ENCODE results near the gene RETREG2. TPM values are rescaled to one million over a fixed set of nuclear protein-coding genes. Genes with fewer than 3 reads are reported as not detected.
A peak's percentile ranks its signal among the peaks of the same experiment; 100 is the strongest.

RETREG2 gene
- total RNA-seq, 2 donors from 2014 or later = 94.4 to 116 TPM

- no peak overlapping the region for H3K27ac ChIP-seq
- intact Hi-C loops (cut with DNase I) = no loop called here
These were observed 32.3 kb downstream of the RETREG2 start for GRCh38 chr2:219210196-219210885.

GRCh38 chr2:219210886-219211362, 32.8 kb downstream of the RETREG2 start:
- intact Hi-C loops (cut with DNase I) = no loop called here
- DNase-seq = no peak
- no peaks in the 10 kb centered on the region for H3K4me1 ChIP-seq
- no peak for TF ChIP-seq CTCF (IDR thresholded peaks at IDR 0.05)
- H3K9ac ChIP-seq (ENCODE audit: low read depth in 2 of 2, low read length in 2 of 2) = no peak overlapping the region
- H3K36me3 ChIP-seq = no peaks in the 10 kb centered on the region
- H3K9me3 ChIP-seq = no peaks in the 10 kb centered on the region
- no peaks in the 10 kb centered on the region for H3K27me3 ChIP-seq
- no peak overlapping the region for H3K4me3 ChIP-seq
- H3K27ac ChIP-seq = no peak overlapping the region

More at GRCh38 chr2:219210196-219210885, 32.3 kb downstream of the RETREG2 start:
- Histone ChIP-seq H3K9ac (ENCODE audit: low read depth in 2 of 2, low read length in 2 of 2) (no peak overlapping the region), H3K27me3 (no peaks in the 10 kb centered on the region), H3K4me3 (no peak overlapping the region), H3K4me1 (no peaks in the 10 kb centered on the region), H3K9me3 (no peaks in the 10 kb centered on the region), H3K36me3 (no peaks in the 10 kb centered on the region)
- DNase-seq = peak; percentile 16
- TF ChIP-seq CTCF (IDR thresholded peaks at IDR 0.05) = no peak

GRCh38 chr2:219213026-219213415, 34.9 kb downstream of the RETREG2 start:
- H3K4me3 ChIP-seq = no peak overlapping the region
- H3K36me3 ChIP-seq = no peaks in the 10 kb centered on the region

GRCh38 chr2:219213486-219214071, 35.5 kb downstream of the RETREG2 start:
- intact Hi-C loops (cut with DNase I) = no loop called here
- no peaks in the 10 kb centered on the region for H3K36me3 ChIP-seq
- no peaks in the 10 kb centered on the region for H3K27me3 ChIP-seq
- H3K27ac ChIP-seq = no peak overlapping the region
- no peaks in the 10 kb centered on the region for H3K4me1 ChIP-seq
- no peak overlapping the region for H3K4me3 ChIP-seq
- no peak for DNase-seq
- no peaks in the 10 kb centered on the region for H3K9me3 ChIP-seq
- TF ChIP-seq CTCF (IDR thresholded peaks at IDR 0.05) = no peak
- no peak overlapping the region for H3K9ac ChIP-seq (ENCODE audit: low read depth in 2 of 2, low read length in 2 of 2)

More at GRCh38 chr2:219213026-219213415, 34.9 kb downstream of the RETREG2 start:
- Histone ChIP-seq H3K9ac (ENCODE audit: low read depth in 2 of 2, low read length in 2 of 2) (no peak overlapping the region), H3K27me3 (no peaks in the 10 kb centered on the region), H3K9me3 (no peaks in the 10 kb centered on the region), H3K27ac (no peak overlapping the region), H3K4me1 (no peaks in the 10 kb centered on the region)
- TF ChIP-seq CTCF (IDR thresholded peaks at IDR 0.05) = no peak
- DNase-seq = peak; percentile 17
- intact Hi-C loops (cut with DNase I) = no loop called here

GRCh38 chr2:219214141-219214540, 36.1 kb downstream of the RETREG2 start:
- Histone ChIP-seq H3K27me3 (no peaks in the 10 kb centered on the region), H3K4me3 (no peak overlapping the region), H3K36me3 (no peaks in the 10 kb centered on the region), H3K9me3 (no peaks in the 10 kb centered on the region), H3K4me1 (peaks cover 2% of the 10 kb centered on the region), H3K27ac (no peak overlapping the region), H3K9ac (ENCODE audit: low read depth in 2 of 2, low read length in 2 of 2) (no peak overlapping the region)
- no peak for TF ChIP-seq CTCF (IDR thresholded peaks at IDR 0.05)
- DNase-seq = no peak
- intact Hi-C loops (cut with DNase I) = no loop called here

Data from colonic mucosa (tissue), 4 donors.